SHP77 treated with DMSO at 0.1 percent for 48 hours (cell line): ENCODE data around the gene CD19.

ENCODE experiments used
- DNase-seq: peaks from one replicate; lab custom pipeline; 2025; lab: John Stamatoyannopoulos, UW

CD19 gene

GRCh38 chr16:28982418-28982817 lies 50.6 kb downstream of the CD19 start:
- DNase-seq: no peak

- DNase-seq: no peak
Observed at GRCh38 chr16:28982949-28983348, 51.2 kb downstream of the CD19 start.

GRCh38 chr16:28983644-28984043 lies 51.9 kb downstream of the CD19 start:
- DNase-seq: no peak

- no peak for DNase-seq
Observed at GRCh38 chr16:28984091-28984490, 52.3 kb downstream of the CD19 start.

GRCh38 chr16:28984619-28985135 lies 52.9 kb downstream of the CD19 start, which contains the start of gene LAT:
Gene LAT (plus strand): TSS chr16:28985052. CDS start chr16:28985418, 366 bp downstream.
- no peak for DNase-seq

- DNase-seq: no peak
Observed at GRCh38 chr16:28985211-28986041, 53.7 kb downstream of the CD19 start.

GRCh38 chr16:28986046-28986445 lies 54.3 kb downstream of the CD19 start:
- no peak for DNase-seq

- DNase-seq: no peak
Observed at GRCh38 chr16:28986492-28986891, 54.7 kb downstream of the CD19 start.

- DNase-seq: no peak
Observed at GRCh38 chr16:28987170-28987853, 55.5 kb downstream of the CD19 start.
